CD4-positive, alpha-beta T cell (primary cell): ENCODE results near the gene RIN3. TPM values are rescaled to one million over a fixed set of nuclear protein-coding genes. Genes with fewer than 3 reads are reported as not detected.

Source experiments
- ATAC-seq: fragments of 200-7000 bp; cut with Tn5 transposase; one replicate; pipeline ENCODE4 v1.10.0; 2022; ENCODE audit warnings: mild to moderate bottlenecking; ENCODE audit not compliant: poor library complexity
- CTCF ChIA-PET: fragments of 350-600 bp; sonication (Branson Sonifier 250); formaldehyde crosslinking; loops from one replicate; lab custom pipeline; 2021; ENCODE audit warnings: antibody characterized with exemption, inconsistent platforms; lab: Charles Lee
- POLR2A ChIA-PET: fragments of 350-600 bp; sonication (Branson Sonifier 250); formaldehyde crosslinking; loops from one replicate; lab custom pipeline; 2021; ENCODE audit warnings: antibody characterized with exemption, inconsistent platforms; lab: Charles Lee
- DNase-seq, 14 experiments: peaks; one replicate each; pipeline ENCODE4 v3.0.0-alpha.2; 2013 to 2020; ENCODE audit warnings: mixed read lengths in 2 of 14
- H3K27ac ChIP-seq, 2 donors: one replicate each; pipeline versions ENCODE4 v1.5.1 to v1.7.0; 2013; ENCODE audit warnings: low read length in 2 of 2, low read depth in 1 of 2, mild to moderate bottlenecking in 1 of 2
- H3K27me3 ChIP-seq, 2 experiments: 1 replicate in 1 of 2; 2 replicates in 1 of 2; pipeline versions ENCODE4 v1.6.1 to v1.7.0; 2013; ENCODE audit warnings: low read length in 2 of 2, control low read depth in 1 of 2, mild to moderate bottlenecking in 1 of 2, moderate library complexity in 1 of 2; ENCODE audit not compliant: insufficient read depth in 2 of 2, control insufficient read depth in 1 of 2
- H3K36me3 ChIP-seq: one replicate; pipeline ENCODE4 v1.6.1; 2013; ENCODE audit warnings: low read length, control low read depth; ENCODE audit not compliant: insufficient read depth
- H3K4me1 ChIP-seq: one replicate; pipeline ENCODE4 v1.6.1; 2013; ENCODE audit warnings: low read length, control low read depth; ENCODE audit not compliant: insufficient read depth
- H3K4me3 ChIP-seq: one replicate; pipeline ENCODE4 v1.5.1; 2013; ENCODE audit warnings: mild to moderate bottlenecking, low read length, moderate library complexity
- H3K9me3 ChIP-seq, 2 experiments: 1 replicate in 1 of 2; 2 replicates in 1 of 2; pipeline versions ENCODE4 v1.6.1 to v1.7.0; 2013; ENCODE audit warnings: low read length in 2 of 2, mild to moderate bottlenecking in 2 of 2, control low read depth in 1 of 2, moderate library complexity in 1 of 2; ENCODE audit not compliant: control insufficient read depth in 1 of 2, insufficient read depth in 1 of 2
- H3K27ac Mint-ChIP-seq: one replicate; pipeline ENCODE4 v1.8.0; 2020; ENCODE audit warnings: mixed read lengths
- H3K27me3 Mint-ChIP-seq: one replicate; pipeline ENCODE4 v1.8.0; 2021; ENCODE audit warnings: mixed read lengths
- H3K36me3 Mint-ChIP-seq: one replicate; pipeline ENCODE4 v1.8.0; 2021; ENCODE audit warnings: low read depth, mixed read lengths
- H3K4me1 Mint-ChIP-seq: one replicate; pipeline ENCODE4 v1.8.0; 2021; ENCODE audit warnings: low read depth, mixed read lengths
- H3K4me3 Mint-ChIP-seq: one replicate; pipeline ENCODE4 v1.8.0; 2020; ENCODE audit warnings: mild to moderate bottlenecking, mixed read lengths
- H3K9me3 Mint-ChIP-seq: one replicate; pipeline ENCODE4 v1.8.0; 2020; ENCODE audit warnings: mixed read lengths
- intact Hi-C, 2 experiments: fragments of 100-400 bp; cut with DNase I in 1 of 2; cut with micrococcal nuclease in 1 of 2; formaldehyde crosslinking; loops; one replicate each; pipeline versions ENCODE4 v1.15.1 to v1.9.0; 2023 to 2025; cut with DNase I, micrococcal nuclease
- total RNA-seq, 174 experiments: library from RNA in 2 of 174; stranded (reverse) in 2 of 174; gene quantifications; one replicate each; pipeline ENCODE4 v1.2.3 and lab custom pipeline; 2021 to 2026
- TF ChIP-seq, protein P1 (sequence below): fragments of 200-600 bp; IDR thresholded peaks from one replicate; pipeline ENCODE4 v1.8.0; 2022; ENCODE audit warnings: antibody characterized with exemption, mild to moderate bottlenecking

Gene RIN3
- total RNA-seq, 2 experiments from 2014 or later, result 67.9 to 72.2 TPM

DNA sequence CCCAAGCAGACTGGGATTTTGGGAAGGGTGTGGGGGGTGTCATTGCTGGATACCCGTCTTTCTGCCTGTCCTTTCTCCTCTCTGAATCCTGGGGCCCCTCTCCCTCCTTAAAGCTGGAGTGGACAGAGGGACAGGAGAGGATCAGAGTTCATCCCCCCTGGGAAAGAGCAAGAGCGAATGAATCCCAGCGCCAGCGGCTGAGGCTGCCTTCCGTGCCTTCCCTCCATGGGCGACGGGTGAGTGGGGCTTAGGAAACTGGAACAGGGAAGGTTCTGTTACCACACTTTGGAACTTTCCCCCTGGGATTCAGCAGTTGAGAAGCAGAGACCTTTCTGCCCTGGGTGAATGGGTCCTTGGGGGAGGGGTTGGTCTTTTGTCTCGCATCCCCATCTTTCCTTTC, 16.2 kb upstream of the RIN3 start:
- POLR2A ChIA-PET, result no interaction called here
- no peak overlapping the region for H3K4me3 Mint-ChIP-seq
- no peaks in the 10 kb centered on the region for H3K36me3 Mint-ChIP-seq
- peaks cover 0 to 3% of the 10 kb centered on the region in 2 experiments for H3K9me3 ChIP-seq
- DNase-seq, result no peak
- no peak overlapping the region for H3K27ac Mint-ChIP-seq
- TF ChIP-seq, protein P1, sequence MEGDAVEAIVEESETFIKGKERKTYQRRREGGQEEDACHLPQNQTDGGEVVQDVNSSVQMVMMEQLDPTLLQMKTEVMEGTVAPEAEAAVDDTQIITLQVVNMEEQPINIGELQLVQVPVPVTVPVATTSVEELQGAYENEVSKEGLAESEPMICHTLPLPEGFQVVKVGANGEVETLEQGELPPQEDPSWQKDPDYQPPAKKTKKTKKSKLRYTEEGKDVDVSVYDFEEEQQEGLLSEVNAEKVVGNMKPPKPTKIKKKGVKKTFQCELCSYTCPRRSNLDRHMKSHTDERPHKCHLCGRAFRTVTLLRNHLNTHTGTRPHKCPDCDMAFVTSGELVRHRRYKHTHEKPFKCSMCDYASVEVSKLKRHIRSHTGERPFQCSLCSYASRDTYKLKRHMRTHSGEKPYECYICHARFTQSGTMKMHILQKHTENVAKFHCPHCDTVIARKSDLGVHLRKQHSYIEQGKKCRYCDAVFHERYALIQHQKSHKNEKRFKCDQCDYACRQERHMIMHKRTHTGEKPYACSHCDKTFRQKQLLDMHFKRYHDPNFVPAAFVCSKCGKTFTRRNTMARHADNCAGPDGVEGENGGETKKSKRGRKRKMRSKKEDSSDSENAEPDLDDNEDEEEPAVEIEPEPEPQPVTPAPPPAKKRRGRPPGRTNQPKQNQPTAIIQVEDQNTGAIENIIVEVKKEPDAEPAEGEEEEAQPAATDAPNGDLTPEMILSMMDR, result no peak
- no peak for ATAC-seq
- no peaks in the 10 kb centered on the region for H3K4me1 ChIP-seq
- H3K9me3 Mint-ChIP-seq, result no peaks in the 10 kb centered on the region
- H3K27me3 Mint-ChIP-seq, result no peaks in the 10 kb centered on the region
- H3K27ac ChIP-seq, result no peak overlapping the region
- H3K27me3 ChIP-seq, result no peaks in the 10 kb centered on the region
- H3K36me3 ChIP-seq, result no peaks in the 10 kb centered on the region
- H3K4me3 ChIP-seq, result no peak overlapping the region
- intact Hi-C loops, result no loop called here
- CTCF ChIA-PET, result no interaction called here
- H3K4me1 Mint-ChIP-seq, result no peaks in the 10 kb centered on the region

DNA sequence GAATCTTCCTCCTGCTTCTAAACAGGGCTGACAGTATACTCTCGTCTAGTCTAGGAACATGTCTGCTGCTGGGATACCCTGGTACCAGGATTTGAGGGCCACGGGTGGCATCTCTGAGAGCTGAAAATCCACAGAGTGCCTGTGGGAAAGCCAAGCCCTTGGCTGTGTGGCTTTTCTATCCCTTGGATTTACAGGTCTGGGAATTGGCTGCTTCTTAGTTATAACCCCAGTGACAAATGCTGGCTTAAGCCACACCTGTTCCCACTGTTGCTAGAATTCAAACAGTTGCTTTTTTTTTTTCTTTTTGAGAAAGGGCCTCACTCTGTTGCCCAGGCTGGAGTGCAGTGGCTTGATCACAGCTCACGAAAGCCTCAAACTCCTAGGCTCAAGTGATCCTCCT, 14.3 kb upstream of the RIN3 start:
- peaks cover 0 to 3% of the 10 kb centered on the region in 2 experiments for H3K9me3 ChIP-seq
- H3K4me3 ChIP-seq, result no peak overlapping the region
- H3K4me1 ChIP-seq, result no peaks in the 10 kb centered on the region
- intact Hi-C loops, result no loop called here
- Mint-ChIP-seq H3K36me3 (no peaks in the 10 kb centered on the region), H3K9me3 (no peaks in the 10 kb centered on the region), H3K27ac (no peak overlapping the region), H3K4me1 (no peaks in the 10 kb centered on the region), H3K4me3 (no peak overlapping the region), H3K27me3 (no peaks in the 10 kb centered on the region)
- TF ChIP-seq, protein P1, result no peak
- CTCF ChIA-PET, result no interaction called here
- no peak for DNase-seq
- no peaks in the 10 kb centered on the region for H3K27me3 ChIP-seq
- no peaks in the 10 kb centered on the region for H3K36me3 ChIP-seq
- no peak for ATAC-seq
- no peak overlapping the region for H3K27ac ChIP-seq
- POLR2A ChIA-PET, result no interaction called here

DNA sequence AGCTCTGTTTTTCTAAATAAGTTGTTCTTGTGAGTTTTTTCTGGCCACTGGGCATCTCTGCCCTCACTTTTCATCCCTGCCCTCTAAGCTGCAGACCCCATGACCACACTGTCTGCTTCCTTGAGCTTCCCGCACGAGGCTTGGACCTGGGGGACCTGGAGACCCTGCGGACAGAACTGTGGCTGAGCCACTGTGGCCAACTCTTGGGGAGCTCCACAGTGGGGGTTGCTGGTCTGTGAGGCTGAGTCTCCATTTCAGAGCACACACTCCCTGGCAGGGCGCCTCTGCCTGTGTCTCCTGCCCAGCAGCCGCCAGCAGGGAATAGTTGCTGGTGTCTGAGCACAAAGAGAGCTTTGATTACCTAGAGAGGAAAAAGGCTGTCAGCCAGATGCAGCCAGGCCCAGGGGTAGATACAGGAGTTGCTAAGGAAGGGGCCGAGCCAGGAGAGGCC, 13.1 kb upstream of the RIN3 start:
- ChIA-PET CTCF (no interaction called here), POLR2A (no interaction called here)
- H3K4me3 Mint-ChIP-seq, result no peak overlapping the region
- H3K36me3 ChIP-seq, result no peaks in the 10 kb centered on the region
- no peak overlapping the region for H3K27ac ChIP-seq
- H3K4me1 Mint-ChIP-seq, result peaks cover 7% of the 10 kb centered on the region
- intact Hi-C loops, result no loop called here
- H3K9me3 ChIP-seq, result peaks cover 0 to 3% of the 10 kb centered on the region in 2 experiments
- H3K27me3 ChIP-seq, result no peaks in the 10 kb centered on the region
- no peaks in the 10 kb centered on the region for H3K9me3 Mint-ChIP-seq
- ATAC-seq (no peak), DNase-seq (no peak)
- H3K27ac Mint-ChIP-seq, result no peak overlapping the region
- H3K27me3 Mint-ChIP-seq, result no peaks in the 10 kb centered on the region
- H3K4me3 ChIP-seq, result no peak overlapping the region
- TF ChIP-seq, protein P1, result no peak
- no peaks in the 10 kb centered on the region for H3K4me1 ChIP-seq
- H3K36me3 Mint-ChIP-seq, result no peaks in the 10 kb centered on the region
